ENCODE results near the gene ACSM2B. TPM values are rescaled to one million over a fixed set of nuclear protein-coding genes. Genes with fewer than 3 reads are reported as not detected.
"Not testable (repeated sequence)": the region's sequence is repeated elsewhere in the genome, so short reads cannot be mapped to it uniquely, and the experiment has no call there.

Gene ACSM2B
- total RNA-seq, 1 experiment from 2014 or later, result 1.4 TPM

- H3K4me1 Mint-ChIP-seq (ENCODE audit: low read depth, unreplicated experiment); H3K27me3 ChIP-seq (replicated peaks; ENCODE audit: control insufficient read depth, insufficient read depth, low read length); H3K36me3 ChIP-seq (ENCODE audit: control insufficient read depth, insufficient read depth, low read length); H3K9me3 ChIP-seq; CTCF ChIA-PET; H3K36me3 Mint-ChIP-seq (ENCODE audit: insufficient read depth, unreplicated experiment); H3K27ac Mint-ChIP-seq (ENCODE audit: unreplicated experiment); H3K4me3 Mint-ChIP-seq (ENCODE audit: unreplicated experiment); H3K4me3 ChIP-seq (ENCODE audit: low read depth, low read length); BruUV-seq (replicated peaks); H3K9me3 Mint-ChIP-seq (ENCODE audit: unreplicated experiment); POLR2A ChIA-PET; H3K4me1 ChIP-seq; H3K27me3 Mint-ChIP-seq (ENCODE audit: insufficient read depth, unreplicated experiment): not testable (repeated sequence)
- TF ChIP-seq CTCF (IDR thresholded peaks at IDR 0.05; ENCODE audit: insufficient read depth in 1 of 2, low read depth in 1 of 2, low read length in 1 of 2, severe bottlenecking in 1 of 2, unreplicated experiment in 1 of 2), result peak in 1 of 2 experiments; percentile 19
- intact Hi-C loops (cut with micrococcal nuclease; ENCODE audit: unreplicated experiment), result loop anchor here (1.0 kb wide), 1 partner anchor 89 kb away; no protein-coding TSS in a partner anchor
- peak in 1 of 2 experiments; percentile 19 for DNase-seq
Observed at GRCh38 chr16:20602205-20602604, 26.0 kb upstream of the ACSM2B start.

GRCh38 chr16:20599475-20599874 lies 23.3 kb upstream of the ACSM2B start:
- POLR2A ChIA-PET; DNase-seq; H3K36me3 Mint-ChIP-seq (ENCODE audit: insufficient read depth, unreplicated experiment); H3K36me3 ChIP-seq (ENCODE audit: control insufficient read depth, insufficient read depth, low read length); H3K9me3 ChIP-seq; H3K27me3 ChIP-seq (replicated peaks; ENCODE audit: control insufficient read depth, insufficient read depth, low read length); H3K4me1 Mint-ChIP-seq (ENCODE audit: low read depth, unreplicated experiment); H3K4me3 ChIP-seq (ENCODE audit: low read depth, low read length); H3K27me3 Mint-ChIP-seq (ENCODE audit: insufficient read depth, unreplicated experiment); H3K4me3 Mint-ChIP-seq (ENCODE audit: unreplicated experiment); H3K4me1 ChIP-seq; H3K9me3 Mint-ChIP-seq (ENCODE audit: unreplicated experiment); H3K27ac Mint-ChIP-seq (ENCODE audit: unreplicated experiment); BruUV-seq (replicated peaks); intact Hi-C loops (cut with micrococcal nuclease; ENCODE audit: unreplicated experiment): not testable (repeated sequence)
- CTCF ChIA-PET, result interaction anchor here (1.0 kb wide), 1 partner anchor 46 kb away, joined by 5 read pairs; no protein-coding TSS in a partner anchor

- no peaks in the 10 kb centered on the region for H3K27me3 ChIP-seq (replicated peaks; ENCODE audit: control insufficient read depth, insufficient read depth, low read length)
- H3K9me3 Mint-ChIP-seq (ENCODE audit: unreplicated experiment), result peaks cover 10% of the 10 kb centered on the region
- no TSS peak for BruUV-seq (replicated peaks)
- no peak overlapping the region for H3K4me3 ChIP-seq (ENCODE audit: low read depth, low read length)
- peak; percentile 54 to 73 for DNase-seq
- no peak overlapping the region for H3K27ac Mint-ChIP-seq (ENCODE audit: unreplicated experiment)
- intact Hi-C loops (cut with micrococcal nuclease; ENCODE audit: unreplicated experiment), result no loop called here
- no peaks in the 10 kb centered on the region for H3K4me1 Mint-ChIP-seq (ENCODE audit: low read depth, unreplicated experiment)
- H3K27me3 Mint-ChIP-seq (ENCODE audit: insufficient read depth, unreplicated experiment), result no peaks in the 10 kb centered on the region
- TF ChIP-seq CTCF (IDR thresholded peaks at IDR 0.05; ENCODE audit: insufficient read depth in 1 of 2, low read depth in 1 of 2, low read length in 1 of 2, severe bottlenecking in 1 of 2, unreplicated experiment in 1 of 2), result no peak
- no peaks in the 10 kb centered on the region for H3K36me3 ChIP-seq (ENCODE audit: control insufficient read depth, insufficient read depth, low read length)
- H3K4me3 Mint-ChIP-seq (ENCODE audit: unreplicated experiment), result no peak overlapping the region
- ChIA-PET POLR2A (no interaction called here), CTCF (interaction anchor here (1.0 kb wide), 1 partner anchor 45 kb away, joined by 5 read pairs; no protein-coding TSS in a partner anchor)
- H3K9me3 ChIP-seq, result no peaks in the 10 kb centered on the region
- no peaks in the 10 kb centered on the region for H3K4me1 ChIP-seq
- H3K36me3 Mint-ChIP-seq (ENCODE audit: insufficient read depth, unreplicated experiment), result no peaks in the 10 kb centered on the region
Observed at GRCh38 chr16:20598832-20599469, 22.8 kb upstream of the ACSM2B start.

- BruUV-seq (replicated peaks); H3K36me3 ChIP-seq (ENCODE audit: control insufficient read depth, insufficient read depth, low read length); H3K9me3 ChIP-seq; H3K4me1 ChIP-seq; CTCF ChIA-PET; H3K27ac Mint-ChIP-seq (ENCODE audit: unreplicated experiment); H3K4me1 Mint-ChIP-seq (ENCODE audit: low read depth, unreplicated experiment); H3K27me3 Mint-ChIP-seq (ENCODE audit: insufficient read depth, unreplicated experiment); H3K27me3 ChIP-seq (replicated peaks; ENCODE audit: control insufficient read depth, insufficient read depth, low read length); intact Hi-C loops (cut with micrococcal nuclease; ENCODE audit: unreplicated experiment); POLR2A ChIA-PET; H3K9me3 Mint-ChIP-seq (ENCODE audit: unreplicated experiment); DNase-seq; H3K4me3 Mint-ChIP-seq (ENCODE audit: unreplicated experiment); H3K4me3 ChIP-seq (ENCODE audit: low read depth, low read length); H3K36me3 Mint-ChIP-seq (ENCODE audit: insufficient read depth, unreplicated experiment): not testable (repeated sequence)
Observed at GRCh38 chr16:20595694-20596093, 19.5 kb upstream of the ACSM2B start.

- H3K9me3 Mint-ChIP-seq (ENCODE audit: unreplicated experiment); H3K36me3 Mint-ChIP-seq (ENCODE audit: insufficient read depth, unreplicated experiment); DNase-seq; H3K4me3 ChIP-seq (ENCODE audit: low read depth, low read length); CTCF ChIA-PET; intact Hi-C loops (cut with micrococcal nuclease; ENCODE audit: unreplicated experiment); H3K4me1 Mint-ChIP-seq (ENCODE audit: low read depth, unreplicated experiment); H3K27me3 Mint-ChIP-seq (ENCODE audit: insufficient read depth, unreplicated experiment); H3K27me3 ChIP-seq (replicated peaks; ENCODE audit: control insufficient read depth, insufficient read depth, low read length); H3K36me3 ChIP-seq (ENCODE audit: control insufficient read depth, insufficient read depth, low read length); H3K4me1 ChIP-seq; BruUV-seq (replicated peaks); H3K4me3 Mint-ChIP-seq (ENCODE audit: unreplicated experiment); H3K27ac Mint-ChIP-seq (ENCODE audit: unreplicated experiment); POLR2A ChIA-PET; H3K9me3 ChIP-seq: not testable (repeated sequence)
Observed at GRCh38 chr16:20595068-20595467, 18.9 kb upstream of the ACSM2B start.

- BruUV-seq (replicated peaks); H3K4me1 ChIP-seq; H3K4me1 Mint-ChIP-seq (ENCODE audit: low read depth, unreplicated experiment); intact Hi-C loops (cut with micrococcal nuclease; ENCODE audit: unreplicated experiment); H3K9me3 Mint-ChIP-seq (ENCODE audit: unreplicated experiment); H3K36me3 Mint-ChIP-seq (ENCODE audit: insufficient read depth, unreplicated experiment); DNase-seq; H3K4me3 Mint-ChIP-seq (ENCODE audit: unreplicated experiment); H3K27ac Mint-ChIP-seq (ENCODE audit: unreplicated experiment); POLR2A ChIA-PET; H3K27me3 ChIP-seq (replicated peaks; ENCODE audit: control insufficient read depth, insufficient read depth, low read length); H3K4me3 ChIP-seq (ENCODE audit: low read depth, low read length); H3K9me3 ChIP-seq; CTCF ChIA-PET; H3K36me3 ChIP-seq (ENCODE audit: control insufficient read depth, insufficient read depth, low read length); H3K27me3 Mint-ChIP-seq (ENCODE audit: insufficient read depth, unreplicated experiment): not testable (repeated sequence)
Observed at GRCh38 chr16:20592780-20593179, 16.6 kb upstream of the ACSM2B start.

All from Caco-2 (cell line).